ENCODE data around the gene CDH26.

- no peak for TF ChIP-seq GATA2 (IDR thresholded peaks at IDR 0.05; ENCODE audit: low read depth, low read length)
- TF ChIP-seq GATA3 (IDR thresholded peaks at IDR 0.05; ENCODE audit: low read depth, low read length): no peak
Observed at GRCh38 chr20:60006261-60006660, 48.0 kb downstream of the CDH26 start.

Measured in SH-SY5Y (cell line).